GM23338 (cell line): ENCODE measurements around the gene MRPL38. TPM values are rescaled to one million over a fixed set of nuclear protein-coding genes. Genes with fewer than 3 reads are reported as not detected.

ENCODE experiments used
- ATAC-seq: fragments of 200-7000 bp; cut with Tn5 transposase; 3 replicates; pipeline ENCODE4 v1.9.1; 2020
- DNase-seq: peaks from one replicate; pipeline ENCODE4 v3.0.0-alpha.2; 2015; ENCODE audit warnings: low spot score
- H2AFZ ChIP-seq: fragments of 200-600 bp; sonication (generic); 2 replicates; pipeline ENCODE4 v1.8.0; 2016; ENCODE audit warnings: antibody characterized with exemption, mild to moderate bottlenecking, moderate library complexity
- H3F3A ChIP-seq: fragments of 200-600 bp; sonication (generic); replicated peaks from 2 replicates; pipeline ENCODE4 v1.8.0; 2017; ENCODE audit warnings: antibody characterized with exemption, mixed run types, low read depth
- H3K27ac ChIP-seq: fragments of 200-600 bp; sonication (generic); 2 replicates; pipeline ENCODE4 v1.6.1; 2016; ENCODE audit warnings: low read depth
- H3K27me3 ChIP-seq: fragments of 200-600 bp; sonication (generic); 2 replicates; pipeline ENCODE4 v1.8.0; 2016; ENCODE audit warnings: mild to moderate bottlenecking, mixed run types, moderate library complexity; ENCODE audit not compliant: insufficient read depth
- H3K36me3 ChIP-seq: fragments of 200-600 bp; sonication (generic); 2 replicates; pipeline ENCODE4 v1.8.0; 2016; ENCODE audit warnings: mild to moderate bottlenecking; ENCODE audit not compliant: insufficient read depth
- H3K4me1 ChIP-seq: fragments of 200-600 bp; sonication (generic); 2 replicates; pipeline ENCODE4 v1.8.0; 2016; ENCODE audit warnings: mild to moderate bottlenecking, moderate library complexity; ENCODE audit not compliant: insufficient read depth
- H3K4me2 ChIP-seq: fragments of 200-600 bp; sonication (generic); 2 replicates; pipeline ENCODE4 v1.7.1; 2017; ENCODE audit warnings: mixed run types
- H3K4me3 ChIP-seq: fragments of 200-600 bp; sonication (generic); 2 replicates; pipeline ENCODE4 v1.6.1; 2016; ENCODE audit warnings: mixed run types
- H3K79me2 ChIP-seq: fragments of 200-600 bp; sonication (generic); replicated peaks from 2 replicates; pipeline ENCODE4 v1.8.0; 2017; ENCODE audit warnings: mild to moderate bottlenecking; ENCODE audit not compliant: insufficient read depth
- H3K9me2 ChIP-seq: fragments of 200-600 bp; sonication (generic); 2 replicates; pipeline ENCODE4 v1.8.0; 2017; ENCODE audit not compliant: insufficient read depth
- H4K20me1 ChIP-seq: fragments of 200-600 bp; sonication (generic); replicated peaks from 2 replicates; pipeline ENCODE4 v1.8.0; 2017; ENCODE audit warnings: mild to moderate bottlenecking; ENCODE audit not compliant: insufficient read depth
- H3K27ac Mint-ChIP-seq: 2 replicates; pipeline ENCODE4 v1.8.0; 2020; ENCODE audit warnings: inconsistent platforms, mild to moderate bottlenecking, moderate library complexity, mixed read lengths
- H3K27me3 Mint-ChIP-seq: 3 replicates; pipeline ENCODE4 v1.8.0; 2022; ENCODE audit warnings: low read depth, mild to moderate bottlenecking, moderate library complexity, mixed read lengths, inconsistent platforms; ENCODE audit not compliant: insufficient read depth, poor library complexity
- H3K36me3 Mint-ChIP-seq: 3 replicates; pipeline ENCODE4 v1.8.0; 2021; ENCODE audit warnings: low read depth, mild to moderate bottlenecking, inconsistent platforms, moderate library complexity, mixed read lengths
- H3K4me1 Mint-ChIP-seq: 3 replicates; pipeline ENCODE4 v1.8.0; 2020; ENCODE audit warnings: mild to moderate bottlenecking, inconsistent platforms, mixed read lengths
- H3K4me3 Mint-ChIP-seq: 3 replicates; pipeline ENCODE4 v1.8.0; 2021; ENCODE audit warnings: moderate library complexity, mild to moderate bottlenecking, inconsistent platforms, mixed read lengths
- H3K9me3 Mint-ChIP-seq: 3 replicates; pipeline ENCODE4 v1.8.0; 2020; ENCODE audit warnings: moderate library complexity, mild to moderate bottlenecking, inconsistent platforms, mixed read lengths
- CREB1 ChIP-seq: fragments of 250-450 bp; sonication (Bioruptor Pico); IDR thresholded peaks from 2 replicates; pipeline ENCODE4 v1.5.0; 2020; ENCODE audit warnings: low read depth, mild to moderate bottlenecking, moderate library complexity
- EZH2 ChIP-seq: fragments of 200-600 bp; sonication (generic); IDR thresholded peaks from one replicate; pipeline ENCODE4 v1.8.0; 2017; ENCODE audit warnings: antibody characterized with exemption, mild to moderate bottlenecking, low read depth; ENCODE audit not compliant: unreplicated experiment
- EZH2phosphoT487 ChIP-seq: fragments of 200-600 bp; sonication (generic); IDR thresholded peaks from one replicate; pipeline ENCODE4 v1.8.1; 2018; ENCODE audit warnings: antibody characterized with exemption; ENCODE audit not compliant: unreplicated experiment
- JUNB ChIP-seq: IDR thresholded peaks from one replicate; pipeline ENCODE4 v1.6.1; 2016; ENCODE audit warnings: antibody characterized with exemption; ENCODE audit not compliant: unreplicated experiment
- NANOG ChIP-seq: IDR thresholded peaks from 2 replicates; pipeline ENCODE4 v1.6.1; 2016; ENCODE audit warnings: antibody characterized with exemption, borderline replicate concordance
- POLR2AphosphoS5 ChIP-seq: IDR thresholded peaks from 2 replicates; pipeline ENCODE4 v1.6.1; 2016; ENCODE audit warnings: antibody characterized with exemption, low read depth
- STAT1 ChIP-seq: IDR thresholded peaks from one replicate; pipeline ENCODE4 v1.6.1; 2016; ENCODE audit warnings: antibody characterized with exemption; ENCODE audit not compliant: unreplicated experiment
- ZNF114 ChIP-seq: fragments of 250-450 bp; sonication (Bioruptor Pico); IDR thresholded peaks from 2 replicates; pipeline ENCODE4 v1.5.0; 2020; ENCODE audit warnings: mild to moderate bottlenecking, moderate library complexity
- ZNF331 ChIP-seq: fragments of 250-450 bp; sonication (Bioruptor Pico); IDR thresholded peaks from 2 replicates; pipeline ENCODE4 v1.5.0; 2020; ENCODE audit warnings: low read depth, mild to moderate bottlenecking, moderate library complexity
- ZNF462 ChIP-seq: fragments of 250-450 bp; sonication (Bioruptor Pico); IDR thresholded peaks from 2 replicates; pipeline ENCODE4 v1.5.0; 2020; ENCODE audit warnings: mild to moderate bottlenecking, moderate library complexity
- polyA plus RNA-seq: library from polyadenylated mRNA; unstranded; fragments of >200 nt; fragmentation: Nextera tagmentation; extraction: Ambion mirVana; gene quantifications from 2 replicates; pipeline ENCODE4 v1.2.1, GENCODE V29; 2016
- total RNA-seq: library from RNA; depleted of rRNA; stranded (reverse); fragments of >200 nt; shearing (Covaris generic); gene quantifications from 2 replicates; pipeline ENCODE4 v1.2.3, GENCODE V29; 2014
- TF ChIP-seq, protein P1 (sequence below), 2 experiments: fragments of 200-600 bp in 1 of 2; sonication (generic) in 1 of 2; conservative IDR thresholded peaks; 2 replicates each; pipeline versions ENCODE4 v1.5.1 to v1.6.1; 2016 to 2017; ENCODE audit warnings: antibody characterized with exemption in 2 of 2, low read depth in 2 of 2, mild to moderate bottlenecking in 2 of 2, moderate library complexity in 1 of 2
- TF ChIP-seq, protein P2 (sequence below): IDR thresholded peaks from one replicate; pipeline ENCODE4 v1.6.1; 2018; ENCODE audit warnings: antibody characterized with exemption; ENCODE audit not compliant: unreplicated experiment
- TF ChIP-seq, protein P3 (sequence below): IDR thresholded peaks from 2 replicates; pipeline ENCODE4 v1.6.1; 2016; ENCODE audit warnings: antibody characterized with exemption

MRPL38 gene
- total and polyA plus RNA-seq, 2 experiments from 2014 or later, result 63.6 to 90.0 TPM

DNA sequence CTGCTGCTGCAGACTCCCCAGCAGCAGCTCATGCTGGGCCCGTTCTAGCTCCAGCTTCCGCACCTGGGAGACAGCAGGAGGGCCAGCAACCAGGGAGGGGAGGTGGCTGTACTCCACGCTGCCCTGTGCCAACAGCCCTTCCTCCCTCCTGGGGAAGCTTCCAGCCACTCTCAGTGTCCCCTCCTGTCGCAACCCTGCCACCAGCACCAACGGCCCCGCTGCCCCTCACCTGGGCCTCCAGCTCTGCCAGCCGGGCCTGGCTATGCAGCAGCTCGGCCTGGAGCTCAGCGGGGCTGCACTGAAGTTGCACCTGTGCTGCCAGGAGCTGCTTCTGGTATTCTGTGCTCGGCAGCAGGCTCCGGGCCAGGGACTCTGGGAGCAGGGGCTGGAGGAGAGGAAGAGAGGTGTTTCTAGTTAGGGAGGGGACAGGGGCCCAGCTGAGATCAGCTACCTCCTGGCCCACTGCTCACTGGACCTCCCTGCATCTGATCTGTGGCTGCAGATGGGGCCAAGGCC is 15.4 kb upstream of the MRPL38 start:
- H3K9me3 Mint-ChIP-seq, result no peaks in the 10 kb centered on the region
- no peak overlapping the region for H3K4me3 Mint-ChIP-seq
- H3K27me3 Mint-ChIP-seq, result peaks cover 13% of the 10 kb centered on the region
- Histone ChIP-seq H3F3A (no peaks in the 10 kb centered on the region), H3K27ac (no peak overlapping the region), H3K4me3 (no peak overlapping the region), H3K9me2 (no peaks in the 10 kb centered on the region), H3K27me3 (no peaks in the 10 kb centered on the region), H2AFZ (no peak overlapping the region), H4K20me1 (no peaks in the 10 kb centered on the region), H3K79me2 (no peaks in the 10 kb centered on the region), H3K36me3 (no peaks in the 10 kb centered on the region), H3K4me2 (no peak overlapping the region), H3K4me1 (no peaks in the 10 kb centered on the region)
- TF ChIP-seq STAT1 (no peak), EZH2 (no peak), POLR2AphosphoS5 (no peak), CREB1 (CRISPR knock-in tag) (no peak), NANOG (no peak), EZH2phosphoT487 (no peak), ZNF114 (CRISPR knock-in tag) (no peak), ZNF331 (no peak), ZNF462 (CRISPR knock-in tag) (no peak), JUNB (no peak)
- TF ChIP-seq, protein P1, sequence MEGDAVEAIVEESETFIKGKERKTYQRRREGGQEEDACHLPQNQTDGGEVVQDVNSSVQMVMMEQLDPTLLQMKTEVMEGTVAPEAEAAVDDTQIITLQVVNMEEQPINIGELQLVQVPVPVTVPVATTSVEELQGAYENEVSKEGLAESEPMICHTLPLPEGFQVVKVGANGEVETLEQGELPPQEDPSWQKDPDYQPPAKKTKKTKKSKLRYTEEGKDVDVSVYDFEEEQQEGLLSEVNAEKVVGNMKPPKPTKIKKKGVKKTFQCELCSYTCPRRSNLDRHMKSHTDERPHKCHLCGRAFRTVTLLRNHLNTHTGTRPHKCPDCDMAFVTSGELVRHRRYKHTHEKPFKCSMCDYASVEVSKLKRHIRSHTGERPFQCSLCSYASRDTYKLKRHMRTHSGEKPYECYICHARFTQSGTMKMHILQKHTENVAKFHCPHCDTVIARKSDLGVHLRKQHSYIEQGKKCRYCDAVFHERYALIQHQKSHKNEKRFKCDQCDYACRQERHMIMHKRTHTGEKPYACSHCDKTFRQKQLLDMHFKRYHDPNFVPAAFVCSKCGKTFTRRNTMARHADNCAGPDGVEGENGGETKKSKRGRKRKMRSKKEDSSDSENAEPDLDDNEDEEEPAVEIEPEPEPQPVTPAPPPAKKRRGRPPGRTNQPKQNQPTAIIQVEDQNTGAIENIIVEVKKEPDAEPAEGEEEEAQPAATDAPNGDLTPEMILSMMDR (conservative IDR thresholded peaks at IDR 0.05; ENCODE audit: low read depth in 2 of 2), result no peak
- TF ChIP-seq, protein P2, sequence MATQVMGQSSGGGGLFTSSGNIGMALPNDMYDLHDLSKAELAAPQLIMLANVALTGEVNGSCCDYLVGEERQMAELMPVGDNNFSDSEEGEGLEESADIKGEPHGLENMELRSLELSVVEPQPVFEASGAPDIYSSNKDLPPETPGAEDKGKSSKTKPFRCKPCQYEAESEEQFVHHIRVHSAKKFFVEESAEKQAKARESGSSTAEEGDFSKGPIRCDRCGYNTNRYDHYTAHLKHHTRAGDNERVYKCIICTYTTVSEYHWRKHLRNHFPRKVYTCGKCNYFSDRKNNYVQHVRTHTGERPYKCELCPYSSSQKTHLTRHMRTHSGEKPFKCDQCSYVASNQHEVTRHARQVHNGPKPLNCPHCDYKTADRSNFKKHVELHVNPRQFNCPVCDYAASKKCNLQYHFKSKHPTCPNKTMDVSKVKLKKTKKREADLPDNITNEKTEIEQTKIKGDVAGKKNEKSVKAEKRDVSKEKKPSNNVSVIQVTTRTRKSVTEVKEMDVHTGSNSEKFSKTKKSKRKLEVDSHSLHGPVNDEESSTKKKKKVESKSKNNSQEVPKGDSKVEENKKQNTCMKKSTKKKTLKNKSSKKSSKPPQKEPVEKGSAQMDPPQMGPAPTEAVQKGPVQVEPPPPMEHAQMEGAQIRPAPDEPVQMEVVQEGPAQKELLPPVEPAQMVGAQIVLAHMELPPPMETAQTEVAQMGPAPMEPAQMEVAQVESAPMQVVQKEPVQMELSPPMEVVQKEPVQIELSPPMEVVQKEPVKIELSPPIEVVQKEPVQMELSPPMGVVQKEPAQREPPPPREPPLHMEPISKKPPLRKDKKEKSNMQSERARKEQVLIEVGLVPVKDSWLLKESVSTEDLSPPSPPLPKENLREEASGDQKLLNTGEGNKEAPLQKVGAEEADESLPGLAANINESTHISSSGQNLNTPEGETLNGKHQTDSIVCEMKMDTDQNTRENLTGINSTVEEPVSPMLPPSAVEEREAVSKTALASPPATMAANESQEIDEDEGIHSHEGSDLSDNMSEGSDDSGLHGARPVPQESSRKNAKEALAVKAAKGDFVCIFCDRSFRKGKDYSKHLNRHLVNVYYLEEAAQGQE, result no peak
- TF ChIP-seq, protein P3, sequence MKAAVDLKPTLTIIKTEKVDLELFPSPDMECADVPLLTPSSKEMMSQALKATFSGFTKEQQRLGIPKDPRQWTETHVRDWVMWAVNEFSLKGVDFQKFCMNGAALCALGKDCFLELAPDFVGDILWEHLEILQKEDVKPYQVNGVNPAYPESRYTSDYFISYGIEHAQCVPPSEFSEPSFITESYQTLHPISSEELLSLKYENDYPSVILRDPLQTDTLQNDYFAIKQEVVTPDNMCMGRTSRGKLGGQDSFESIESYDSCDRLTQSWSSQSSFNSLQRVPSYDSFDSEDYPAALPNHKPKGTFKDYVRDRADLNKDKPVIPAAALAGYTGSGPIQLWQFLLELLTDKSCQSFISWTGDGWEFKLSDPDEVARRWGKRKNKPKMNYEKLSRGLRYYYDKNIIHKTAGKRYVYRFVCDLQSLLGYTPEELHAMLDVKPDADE, result no peak
- peaks cover 7% of the 10 kb centered on the region for H3K36me3 Mint-ChIP-seq
- no peak overlapping the region for H3K27ac Mint-ChIP-seq
- no peaks in the 10 kb centered on the region for H3K4me1 Mint-ChIP-seq
- ATAC-seq, result no peak; the same call in 2 of the 3 replicates
- DNase-seq, result no peak
